Measurements from ENCODE around the gene PPP3R1.
A peak's percentile ranks its signal among the peaks of the same experiment; 100 is the strongest.

Gene PPP3R1

DNA sequence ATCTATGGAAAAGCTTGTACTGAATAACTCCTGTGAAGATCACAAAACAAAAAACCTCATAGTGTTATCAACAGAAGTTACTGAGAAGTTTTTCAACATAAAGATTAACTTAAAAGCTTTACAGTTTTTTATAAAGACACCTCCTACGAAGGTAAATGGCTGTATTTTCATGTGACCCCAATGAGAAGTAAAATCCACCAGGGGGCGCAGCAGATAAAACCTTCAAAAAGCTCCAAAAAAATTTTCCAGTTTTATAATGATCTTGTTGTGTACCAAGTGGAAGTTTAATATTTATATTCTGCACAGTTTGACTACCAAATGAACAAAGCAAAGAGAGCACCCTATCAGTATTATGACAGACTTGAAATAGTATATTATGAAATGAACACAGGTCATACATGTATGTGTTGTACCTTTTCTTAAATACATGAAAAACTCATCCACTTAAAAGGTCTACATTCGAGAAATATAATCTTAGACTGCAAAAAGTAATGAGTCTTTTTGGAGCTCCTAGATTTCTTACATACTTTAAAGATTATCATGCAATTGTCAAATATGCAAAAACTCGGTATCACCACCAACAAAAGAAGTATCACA, 56.1 kb downstream of the PPP3R1 start:
- Histone ChIP-seq H3K4me1 (ENCODE audit: control insufficient read depth, insufficient read depth, low read length) (peaks cover 31% of the 10 kb centered on the region), H3K27me3 (replicated peaks; ENCODE audit: control insufficient read depth, insufficient read depth, low read length) (no peaks in the 10 kb centered on the region), H3K4me3 (ENCODE audit: low read length) (no peak overlapping the region), H3K9ac (ENCODE audit: low read length) (no peak overlapping the region), H3K36me3 (ENCODE audit: control insufficient read depth, insufficient read depth, low read length, severe bottlenecking) (no peaks in the 10 kb centered on the region), H3K9me3 (ENCODE audit: control insufficient read depth, low read length) (no peaks in the 10 kb centered on the region)
- DNase-seq (ENCODE audit: low read depth) = peak; percentile 79

- Histone ChIP-seq H3K4me1 (ENCODE audit: control insufficient read depth, insufficient read depth, low read length) (peaks cover 37% of the 10 kb centered on the region), H3K9me3 (ENCODE audit: control insufficient read depth, low read length) (no peaks in the 10 kb centered on the region), H3K36me3 (ENCODE audit: control insufficient read depth, insufficient read depth, low read length, severe bottlenecking) (no peaks in the 10 kb centered on the region), H3K27me3 (replicated peaks; ENCODE audit: control insufficient read depth, insufficient read depth, low read length) (no peaks in the 10 kb centered on the region), H3K4me3 (ENCODE audit: low read length) (no peak overlapping the region), H3K9ac (ENCODE audit: low read length) (no peak overlapping the region)
- no peak for DNase-seq (ENCODE audit: low read depth)
These were observed 57.2 kb downstream of the PPP3R1 start for GRCh38 chr2:68195096-68195495.

DNA sequence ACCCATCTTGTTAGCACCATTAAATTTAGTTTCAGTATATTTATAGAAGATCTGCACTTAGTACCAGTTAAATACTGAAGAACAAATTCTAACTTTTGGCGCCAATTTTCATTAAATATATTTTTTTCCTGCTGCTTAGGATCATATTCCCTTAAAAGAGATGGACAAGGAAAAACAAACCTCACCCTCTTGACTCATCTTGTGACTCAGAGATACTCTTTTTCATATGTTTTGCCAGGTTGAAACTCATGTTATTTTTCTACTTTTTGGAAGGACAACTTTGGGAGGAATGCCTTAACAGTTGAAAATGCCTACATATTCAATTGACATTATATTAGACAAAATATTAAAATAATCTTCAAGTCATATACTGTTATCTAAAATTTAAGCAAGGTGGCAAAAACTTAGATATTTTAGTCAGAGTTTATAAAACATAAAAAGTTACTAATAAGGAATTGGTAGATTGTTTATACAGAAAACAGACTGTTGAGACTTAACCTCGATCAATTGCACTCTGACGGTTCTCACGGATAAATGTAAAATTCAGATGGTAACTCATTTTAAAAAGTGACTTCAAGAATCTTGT, 58.5 kb downstream of the PPP3R1 start:
- H3K9ac ChIP-seq (ENCODE audit: low read length) = peak overlapping the region; percentile 32
- no peaks in the 10 kb centered on the region for H3K27me3 ChIP-seq (replicated peaks; ENCODE audit: control insufficient read depth, insufficient read depth, low read length)
- no peaks in the 10 kb centered on the region for H3K9me3 ChIP-seq (ENCODE audit: control insufficient read depth, low read length)
- DNase-seq (ENCODE audit: low read depth) = peak; percentile 48
- H3K36me3 ChIP-seq (ENCODE audit: control insufficient read depth, insufficient read depth, low read length, severe bottlenecking) = no peaks in the 10 kb centered on the region
- peak overlapping the region; percentile 66 for H3K4me3 ChIP-seq (ENCODE audit: low read length)
- H3K4me1 ChIP-seq (ENCODE audit: control insufficient read depth, insufficient read depth, low read length) = peaks cover 37% of the 10 kb centered on the region

DNA sequence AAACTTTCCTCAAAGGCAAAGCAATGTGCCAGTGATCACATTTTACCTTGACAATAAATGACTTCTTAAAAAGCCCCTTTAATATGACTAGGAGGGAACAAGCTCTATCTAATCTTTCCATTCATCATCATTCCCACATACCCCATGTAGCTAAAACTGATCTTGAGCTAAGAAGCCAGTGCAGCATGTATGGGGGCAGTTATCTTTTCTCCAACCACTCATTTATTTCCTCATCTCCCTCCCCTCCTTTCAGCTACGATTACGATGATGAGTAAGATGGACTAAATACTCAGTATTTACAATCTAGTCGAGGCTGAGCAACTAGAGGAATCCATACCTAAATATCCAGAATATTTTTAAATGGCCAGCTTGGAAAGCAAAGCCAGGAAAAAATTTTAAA, 59.2 kb downstream of the PPP3R1 start:
- peak overlapping the region; percentile 32 for H3K9ac ChIP-seq (ENCODE audit: low read length)
- no peaks in the 10 kb centered on the region for H3K27me3 ChIP-seq (replicated peaks; ENCODE audit: control insufficient read depth, insufficient read depth, low read length)
- H3K36me3 ChIP-seq (ENCODE audit: control insufficient read depth, insufficient read depth, low read length, severe bottlenecking) = no peaks in the 10 kb centered on the region
- H3K4me1 ChIP-seq (ENCODE audit: control insufficient read depth, insufficient read depth, low read length) = peaks cover 37% of the 10 kb centered on the region
- peak overlapping the region; percentile 66 for H3K4me3 ChIP-seq (ENCODE audit: low read length)
- DNase-seq (ENCODE audit: low read depth) = no peak
- H3K9me3 ChIP-seq (ENCODE audit: control insufficient read depth, low read length) = no peaks in the 10 kb centered on the region

DNA sequence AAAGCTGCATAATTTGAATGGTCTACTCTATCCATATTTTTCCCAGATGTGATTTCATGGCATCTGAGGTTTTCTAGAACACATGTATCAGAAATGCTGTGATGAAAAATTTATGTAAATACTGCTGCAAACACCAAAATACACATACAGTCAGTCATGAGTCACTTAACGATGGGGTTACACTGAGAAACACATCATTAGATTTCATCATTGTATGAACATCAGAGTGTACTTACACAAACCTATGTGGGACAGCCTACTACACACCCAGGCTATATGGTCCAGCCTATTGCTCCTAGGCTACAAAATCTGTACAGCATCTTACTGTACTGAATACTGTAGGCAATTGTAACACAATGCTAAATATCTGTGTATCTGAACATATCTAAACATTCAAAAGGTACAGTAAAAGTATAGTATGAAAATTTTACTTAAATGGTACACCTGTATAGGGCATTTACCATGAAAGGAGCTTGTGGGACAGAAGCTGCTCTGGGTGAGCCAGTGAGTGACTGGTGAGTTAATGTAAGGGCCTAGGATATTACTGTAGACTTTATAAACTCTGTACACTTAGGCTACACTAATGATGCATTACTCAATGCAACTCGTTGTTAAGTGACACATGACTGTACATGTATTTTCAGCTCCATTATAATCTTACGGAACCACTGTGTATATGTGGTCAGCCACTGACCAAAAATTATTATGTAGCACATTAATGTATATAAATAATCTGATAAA, 61.2 kb downstream of the PPP3R1 start:
- no peak overlapping the region for H3K9ac ChIP-seq (ENCODE audit: low read length)
- H3K36me3 ChIP-seq (ENCODE audit: control insufficient read depth, insufficient read depth, low read length, severe bottlenecking) = peaks cover 8% of the 10 kb centered on the region
- peaks cover 37% of the 10 kb centered on the region for H3K4me1 ChIP-seq (ENCODE audit: control insufficient read depth, insufficient read depth, low read length)
- no peaks in the 10 kb centered on the region for H3K27me3 ChIP-seq (replicated peaks; ENCODE audit: control insufficient read depth, insufficient read depth, low read length)
- no peak overlapping the region for H3K4me3 ChIP-seq (ENCODE audit: low read length)
- peak; percentile 71 for DNase-seq (ENCODE audit: low read depth)
- no peaks in the 10 kb centered on the region for H3K9me3 ChIP-seq (ENCODE audit: control insufficient read depth, low read length)

DNA sequence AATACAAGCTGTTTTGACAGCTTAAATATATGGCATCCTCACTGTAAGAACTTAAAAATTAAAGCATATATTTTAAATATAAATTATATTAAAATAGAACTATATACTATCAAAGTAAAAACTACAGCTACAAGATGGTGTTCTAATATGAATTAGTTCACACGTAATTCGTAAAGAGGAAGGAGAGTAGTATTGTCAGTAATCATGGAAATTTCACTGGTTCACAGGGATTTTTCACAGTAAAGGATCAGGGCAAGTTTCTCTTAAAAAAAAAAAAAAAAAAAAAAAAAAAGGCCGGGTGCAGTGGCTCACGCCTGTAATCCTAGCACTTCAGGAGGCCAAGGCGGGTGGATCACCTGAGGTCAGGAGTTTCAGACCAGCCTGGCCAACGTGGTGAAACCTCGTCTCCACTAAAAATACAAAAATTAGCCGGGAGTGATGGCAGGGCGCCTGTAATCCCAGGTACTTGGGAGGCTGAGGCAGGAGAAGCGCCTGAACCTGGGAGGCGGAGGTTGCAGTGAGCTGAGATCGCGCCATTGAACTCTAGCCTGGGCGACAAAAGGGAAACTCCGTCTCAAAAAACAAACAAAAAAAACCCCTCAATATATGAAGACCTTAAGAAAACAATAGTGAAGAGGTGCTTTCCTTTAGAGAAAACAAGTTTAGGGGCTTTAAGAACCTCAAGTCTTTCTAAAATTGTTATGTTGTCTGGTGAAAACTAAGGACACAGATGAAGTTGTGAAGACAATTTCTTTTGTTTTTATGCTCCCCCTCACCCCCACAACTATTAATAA, 62.1 kb downstream of the PPP3R1 start:
- Histone ChIP-seq H3K4me1 (ENCODE audit: control insufficient read depth, insufficient read depth, low read length) (peaks cover 29% of the 10 kb centered on the region), H3K36me3 (ENCODE audit: control insufficient read depth, insufficient read depth, low read length, severe bottlenecking) (peaks cover 12% of the 10 kb centered on the region), H3K9ac (ENCODE audit: low read length) (no peak overlapping the region), H3K9me3 (ENCODE audit: control insufficient read depth, low read length) (no peaks in the 10 kb centered on the region), H3K27me3 (replicated peaks; ENCODE audit: control insufficient read depth, insufficient read depth, low read length) (no peaks in the 10 kb centered on the region), H3K4me3 (ENCODE audit: low read length) (no peak overlapping the region)
- DNase-seq (ENCODE audit: low read depth) = no peak

- Histone ChIP-seq H3K4me1 (ENCODE audit: control insufficient read depth, insufficient read depth, low read length) (peaks cover 16% of the 10 kb centered on the region), H3K4me3 (ENCODE audit: low read length) (no peak overlapping the region), H3K9ac (ENCODE audit: low read length) (no peak overlapping the region), H3K27me3 (replicated peaks; ENCODE audit: control insufficient read depth, insufficient read depth, low read length) (no peaks in the 10 kb centered on the region), H3K9me3 (ENCODE audit: control insufficient read depth, low read length) (no peaks in the 10 kb centered on the region), H3K36me3 (ENCODE audit: control insufficient read depth, insufficient read depth, low read length, severe bottlenecking) (peaks cover 21% of the 10 kb centered on the region)
- no peak for DNase-seq (ENCODE audit: low read depth)
These were observed 63.5 kb downstream of the PPP3R1 start for GRCh38 chr2:68188831-68189230.

DNA sequence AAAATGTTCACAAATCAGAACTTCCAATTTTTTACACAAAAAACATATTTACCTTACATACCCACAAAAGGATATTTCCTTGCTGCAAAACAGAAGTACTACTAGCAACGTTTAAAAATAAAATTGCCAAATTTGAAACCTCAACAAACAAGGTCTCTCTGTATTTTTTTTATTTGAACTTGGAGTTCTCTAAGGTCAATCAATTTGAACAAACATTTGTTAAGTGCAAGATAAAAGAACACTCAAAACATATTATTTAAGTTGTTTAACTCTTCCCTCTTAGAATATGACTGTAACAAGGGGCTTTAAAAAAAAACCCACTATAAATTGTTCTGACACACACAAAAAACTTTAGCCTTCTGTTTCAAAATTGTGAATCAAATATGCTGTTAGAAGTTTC, 65.0 kb downstream of the PPP3R1 start:
- Histone ChIP-seq H3K27me3 (replicated peaks; ENCODE audit: control insufficient read depth, insufficient read depth, low read length) (no peaks in the 10 kb centered on the region), H3K4me3 (ENCODE audit: low read length) (no peak overlapping the region), H3K9me3 (ENCODE audit: control insufficient read depth, low read length) (no peaks in the 10 kb centered on the region), H3K36me3 (ENCODE audit: control insufficient read depth, insufficient read depth, low read length, severe bottlenecking) (peaks cover 25% of the 10 kb centered on the region), H3K9ac (ENCODE audit: low read length) (no peak overlapping the region), H3K4me1 (ENCODE audit: control insufficient read depth, insufficient read depth, low read length) (peaks cover 6% of the 10 kb centered on the region)
- DNase-seq (ENCODE audit: low read depth) = no peak

DNA sequence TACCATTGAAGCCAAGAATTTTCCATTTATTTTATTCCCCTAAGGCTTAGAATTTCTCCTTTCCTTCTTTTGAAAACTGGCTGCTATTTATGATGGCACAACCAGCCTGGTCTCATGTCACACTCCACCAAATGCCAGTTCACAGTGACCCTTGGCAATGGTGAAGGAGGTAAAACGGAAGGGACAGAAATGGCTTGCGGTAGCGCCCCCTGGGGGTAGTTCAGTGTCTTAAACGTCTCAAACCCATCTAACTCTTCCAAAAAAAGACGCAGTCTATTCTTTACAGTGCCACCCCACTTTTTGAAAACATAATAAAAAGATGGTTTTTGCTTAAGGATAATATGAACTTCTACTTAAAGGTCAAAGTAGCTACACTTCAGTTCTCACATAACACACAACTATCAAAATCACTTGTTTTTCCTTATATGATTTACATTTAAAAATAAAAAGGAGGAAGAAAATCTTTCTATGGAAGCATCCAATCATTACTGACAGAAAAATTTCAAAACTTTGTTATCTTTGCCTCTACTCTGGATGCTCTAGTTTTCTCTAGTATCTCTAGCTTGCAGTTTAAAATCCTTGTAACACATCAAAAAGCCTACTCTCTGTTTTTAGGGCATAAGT, 66.7 kb downstream of the PPP3R1 start:
- Histone ChIP-seq H3K9me3 (ENCODE audit: control insufficient read depth, low read length) (no peaks in the 10 kb centered on the region), H3K9ac (ENCODE audit: low read length) (no peak overlapping the region), H3K4me3 (ENCODE audit: low read length) (no peak overlapping the region), H3K4me1 (ENCODE audit: control insufficient read depth, insufficient read depth, low read length) (peaks cover 2% of the 10 kb centered on the region), H3K36me3 (ENCODE audit: control insufficient read depth, insufficient read depth, low read length, severe bottlenecking) (peaks cover 33% of the 10 kb centered on the region), H3K27me3 (replicated peaks; ENCODE audit: control insufficient read depth, insufficient read depth, low read length) (no peaks in the 10 kb centered on the region)
- DNase-seq (ENCODE audit: low read depth) = peak; percentile 37

GRCh38 chr2:68182902-68183301, 69.4 kb downstream of the PPP3R1 start:
- H3K9me3 ChIP-seq (ENCODE audit: control insufficient read depth, low read length) = no peaks in the 10 kb centered on the region
- no peak overlapping the region for H3K9ac ChIP-seq (ENCODE audit: low read length)
- DNase-seq (ENCODE audit: low read depth) = no peak
- peaks cover 59% of the 10 kb centered on the region for H3K36me3 ChIP-seq (ENCODE audit: control insufficient read depth, insufficient read depth, low read length, severe bottlenecking)
- H3K4me3 ChIP-seq (ENCODE audit: low read length) = no peak overlapping the region
- H3K27me3 ChIP-seq (replicated peaks; ENCODE audit: control insufficient read depth, insufficient read depth, low read length) = no peaks in the 10 kb centered on the region
- H3K4me1 ChIP-seq (ENCODE audit: control insufficient read depth, insufficient read depth, low read length) = no peaks in the 10 kb centered on the region
